NCI-H345 treated with DMSO at 0.1 percent for 48 hours (cell line): ENCODE results near the gene EPOP.

Experiments used
- DNase-seq: peaks from one replicate; lab custom pipeline; 2025; ENCODE audit not compliant: unreplicated experiment; lab: John Stamatoyannopoulos, UW

Gene EPOP

GRCh38 chr17:38705803-38706504 lies 31.2 kb upstream of the EPOP start:
- DNase-seq, result peak; percentile 4

DNA sequence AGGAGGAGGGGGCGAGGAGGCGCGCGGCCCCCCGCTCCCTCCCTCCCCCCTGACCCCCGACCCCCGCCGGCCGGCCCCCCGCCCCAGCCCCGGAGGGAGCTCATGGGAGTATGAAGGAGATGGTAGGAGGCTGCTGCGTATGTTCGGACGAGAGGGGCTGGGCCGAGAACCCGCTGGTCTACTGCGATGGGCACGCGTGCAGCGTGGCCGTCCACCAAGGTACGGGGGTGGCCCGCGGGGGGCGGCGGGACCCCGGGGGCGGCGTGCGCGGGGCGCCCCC lies 30.7 kb upstream of the EPOP start:
- no peak for DNase-seq

GRCh38 chr17:38704606-38705522 lies 30.1 kb upstream of the EPOP start, which contains the start of gene MLLT6:
Gene MLLT6 (plus strand): TSS chr17:38705273. CDS start chr17:38705633, 360 bp downstream.
- DNase-seq, result peak; percentile 50

- peak; percentile 81 for DNase-seq
These were observed 29.2 kb upstream of the EPOP start for GRCh38 chr17:38703742-38704605.

DNA sequence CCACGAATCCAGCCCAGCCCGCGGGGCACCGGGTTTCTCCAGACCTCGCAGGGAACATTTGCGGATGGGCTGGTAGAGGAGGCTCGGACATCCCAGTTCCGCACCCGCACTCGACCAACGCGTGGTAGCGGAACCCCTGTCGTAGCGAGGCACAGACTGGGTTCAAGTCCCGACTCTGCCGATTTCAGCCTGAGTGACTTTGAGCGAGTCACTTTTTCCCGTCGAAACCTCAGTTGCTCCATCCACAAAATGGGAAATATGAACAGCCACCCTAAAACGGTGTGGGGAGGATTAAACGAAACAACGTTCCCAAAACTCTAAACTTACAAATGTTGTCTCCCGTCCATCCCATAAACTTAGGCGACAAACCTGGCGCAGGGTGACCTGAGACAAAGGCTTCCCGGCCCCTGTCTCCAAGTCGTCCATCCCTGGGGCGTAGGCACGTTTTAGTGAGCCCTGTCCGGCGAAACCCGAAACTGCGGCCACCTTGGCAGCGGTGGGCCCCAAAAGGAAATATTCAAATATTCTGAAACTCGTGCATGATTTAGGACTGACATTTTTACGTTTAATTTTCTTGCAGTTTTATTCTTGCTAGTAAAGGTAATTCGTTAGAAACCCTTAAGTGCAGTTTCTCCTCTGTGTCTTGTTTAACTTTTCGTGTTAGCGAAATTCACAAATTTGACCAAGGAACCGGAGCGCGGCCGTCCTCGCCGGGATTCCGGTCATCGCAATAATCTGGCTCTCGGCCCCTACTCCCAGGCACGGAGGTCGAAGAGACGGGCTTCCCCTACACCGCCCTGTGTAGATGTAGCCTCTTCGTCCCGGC lies 28.4 kb upstream of the EPOP start:
- DNase-seq, result peak; percentile 11

- peak; percentile 49 for DNase-seq
These were observed 27.6 kb upstream of the EPOP start for GRCh38 chr17:38702166-38702915.

GRCh38 chr17:38701504-38702165 lies 26.9 kb upstream of the EPOP start:
- peak; percentile 18 for DNase-seq

GRCh38 chr17:38698760-38699159 lies 24.0 kb upstream of the EPOP start:
- no peak for DNase-seq

DNA sequence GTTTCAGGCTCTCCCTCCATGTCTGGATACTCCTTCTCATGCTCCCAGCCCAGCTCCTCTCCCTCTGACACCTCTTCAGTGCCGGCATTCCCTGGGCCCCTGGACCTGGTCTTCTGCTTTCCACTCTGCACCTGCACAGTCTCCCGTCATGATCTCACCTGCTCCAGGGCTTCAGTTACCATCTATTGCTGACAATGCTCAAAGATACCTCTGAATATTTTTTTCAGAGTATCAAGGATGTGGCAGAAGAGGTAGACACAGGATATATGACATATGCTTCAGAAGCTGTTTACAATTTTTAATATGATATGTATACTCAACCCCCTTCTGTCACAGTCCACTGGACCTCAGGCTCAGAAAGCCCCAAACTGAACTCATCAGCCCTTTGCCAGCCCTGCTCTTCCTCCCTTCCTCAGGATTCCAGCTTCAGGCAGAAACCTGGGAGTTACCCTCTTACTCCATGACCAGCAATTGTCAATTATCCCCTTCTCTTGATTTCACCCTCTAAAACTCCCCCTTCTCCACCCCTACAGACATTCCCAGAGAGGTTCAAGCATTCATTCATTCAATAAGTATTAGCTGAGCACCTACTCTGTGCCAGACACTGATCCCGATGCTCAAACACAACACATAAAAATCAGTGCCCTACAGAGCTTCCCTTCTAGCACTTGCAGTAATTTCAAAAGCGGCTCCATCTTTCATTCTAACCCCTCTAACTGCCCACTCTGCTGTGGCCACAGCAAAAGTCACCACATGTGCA lies 22.5 kb upstream of the EPOP start:
- no peak for DNase-seq

- no peak for DNase-seq
These were observed 19.1 kb upstream of the EPOP start for GRCh38 chr17:38693700-38694329.

- DNase-seq, result no peak
These were observed 16.4 kb upstream of the EPOP start for GRCh38 chr17:38691154-38691553.

- no peak for DNase-seq
These were observed 15.6 kb upstream of the EPOP start for GRCh38 chr17:38690386-38690785.

GRCh38 chr17:38687286-38687685 lies 12.5 kb upstream of the EPOP start:
- no peak for DNase-seq

DNA sequence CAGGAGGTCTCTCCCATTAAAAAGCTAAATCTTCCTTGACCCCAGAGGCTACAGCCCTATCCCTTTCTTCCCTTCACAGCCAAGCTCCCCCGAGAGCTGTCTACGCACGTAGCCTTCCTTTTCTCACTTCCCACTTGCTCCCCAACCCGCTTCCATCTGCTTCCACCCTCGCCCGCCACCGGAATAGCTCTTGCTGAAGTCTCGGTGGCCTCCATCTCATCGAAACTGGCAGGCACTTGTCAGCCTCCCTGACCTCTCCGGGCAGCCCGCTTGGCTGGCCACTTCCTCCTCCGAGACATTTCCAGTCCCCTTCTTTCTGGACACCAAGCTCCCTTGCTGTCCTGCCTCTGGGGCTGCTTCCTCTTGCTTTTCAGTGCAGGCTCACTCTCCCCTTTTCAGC lies 10.7 kb upstream of the EPOP start:
- no peak for DNase-seq

GRCh38 chr17:38681096-38681495 lies 6.3 kb upstream of the EPOP start:
- no peak for DNase-seq

DNA sequence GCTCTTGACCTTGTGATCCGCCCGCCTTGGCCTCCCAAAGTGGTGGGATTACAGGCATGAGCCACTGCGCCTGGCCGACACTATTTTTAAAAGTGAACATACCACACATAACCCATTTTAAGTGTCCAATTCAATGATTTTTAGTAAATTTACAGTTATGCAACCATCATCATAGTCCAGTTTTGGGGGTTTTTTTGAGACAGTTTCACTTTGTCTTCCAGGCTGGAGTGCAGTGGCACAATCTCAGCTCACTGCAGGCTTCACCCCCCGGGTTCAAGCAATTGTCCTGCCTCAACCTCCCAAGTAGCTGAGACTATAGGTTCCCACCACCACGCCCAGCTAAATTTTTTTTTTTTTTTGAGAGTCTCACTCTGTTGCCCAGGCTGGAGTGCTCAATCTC lies 3.1 kb upstream of the EPOP start:
- DNase-seq, result no peak

DNA sequence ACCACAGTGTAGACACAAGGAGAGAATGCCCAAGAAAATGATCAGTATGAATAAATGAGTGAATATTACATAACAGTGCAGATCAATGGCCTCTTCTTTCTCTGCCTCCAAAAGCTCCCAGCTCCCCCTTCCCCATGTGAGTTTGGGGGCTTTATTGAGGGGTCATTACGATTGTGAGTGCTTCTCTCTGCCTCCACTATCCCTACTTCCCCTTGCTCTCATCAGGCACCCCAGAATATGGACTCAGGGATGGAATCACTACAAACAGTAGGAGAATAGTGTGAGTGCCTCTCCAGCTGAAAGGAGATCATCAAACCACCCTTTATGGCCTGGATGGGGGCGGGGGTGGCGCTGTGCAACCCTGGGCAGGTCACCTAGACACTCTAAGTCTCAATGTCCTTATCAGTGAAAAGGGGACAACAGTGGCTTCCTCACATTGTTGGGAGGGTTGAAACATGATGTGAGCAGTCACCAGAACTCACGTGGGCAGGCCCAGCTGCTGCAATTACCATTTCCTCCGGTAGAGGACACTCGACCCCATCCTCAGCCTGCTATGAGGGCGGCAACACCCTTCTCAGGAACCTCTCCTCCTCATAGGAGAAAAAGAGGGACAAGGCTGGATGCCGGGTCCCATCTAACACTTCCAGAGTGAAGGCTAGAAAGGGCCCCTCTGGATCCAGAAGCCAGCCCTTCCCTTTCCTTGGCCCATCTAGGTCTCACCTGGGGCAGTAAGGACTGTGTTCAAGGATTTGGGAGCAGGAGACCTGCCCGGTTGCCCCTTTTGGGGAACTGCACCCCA lies 2.1 kb upstream of the EPOP start:
- peak; percentile 65 for DNase-seq
